ENCODE data around the gene AQP12A.
"Not testable (repeated sequence)": the region's sequence is repeated elsewhere in the genome, so short reads cannot be mapped to it uniquely, and the experiment has no call there.

Gene AQP12A

DNA sequence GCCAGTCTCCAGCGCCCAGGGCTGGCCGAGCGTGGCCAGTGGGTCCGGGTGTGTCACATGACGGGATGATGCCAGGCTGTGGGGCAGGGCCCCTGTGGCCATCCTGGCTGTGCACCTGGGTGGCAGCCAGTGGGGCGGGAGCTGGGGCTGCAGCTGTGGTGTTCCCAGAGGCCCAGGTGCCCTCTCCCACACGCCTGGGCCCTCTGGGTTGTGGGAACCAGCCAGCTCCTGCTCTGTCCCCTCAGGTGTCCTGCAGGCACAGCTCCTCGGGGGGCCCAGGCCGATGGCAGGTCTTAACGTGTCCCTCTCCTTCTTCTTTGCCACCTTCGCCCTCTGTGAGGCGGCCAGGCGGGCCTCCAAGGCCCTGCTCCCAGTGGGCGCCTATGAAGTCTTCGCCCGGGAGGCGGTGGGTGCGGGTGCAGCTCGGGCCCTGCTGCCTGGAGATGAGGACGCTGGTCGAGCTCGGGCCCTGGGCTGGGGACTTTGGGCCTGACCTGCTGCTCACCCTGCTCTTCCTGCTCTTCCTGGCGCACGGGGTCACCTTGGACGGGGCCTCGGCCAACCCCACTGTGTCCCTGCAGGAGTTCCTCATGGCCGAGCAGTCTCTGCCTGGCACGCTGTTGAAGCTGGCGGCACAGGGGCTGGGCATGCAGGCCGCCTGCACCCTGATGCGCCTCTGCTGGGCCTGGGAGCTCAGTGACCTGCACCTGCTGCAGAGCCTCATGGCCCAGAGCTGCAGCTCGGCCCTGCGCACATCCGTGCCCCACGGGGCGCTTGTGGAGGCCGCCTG is at the start of gene AQP12A:
TSS of gene AQP12A (plus strand) at position 236 of the 790 bp plus-strand sequence. CDS start at position 284, 48 bp downstream.
- not testable (repeated sequence) for DNase-seq

DNA sequence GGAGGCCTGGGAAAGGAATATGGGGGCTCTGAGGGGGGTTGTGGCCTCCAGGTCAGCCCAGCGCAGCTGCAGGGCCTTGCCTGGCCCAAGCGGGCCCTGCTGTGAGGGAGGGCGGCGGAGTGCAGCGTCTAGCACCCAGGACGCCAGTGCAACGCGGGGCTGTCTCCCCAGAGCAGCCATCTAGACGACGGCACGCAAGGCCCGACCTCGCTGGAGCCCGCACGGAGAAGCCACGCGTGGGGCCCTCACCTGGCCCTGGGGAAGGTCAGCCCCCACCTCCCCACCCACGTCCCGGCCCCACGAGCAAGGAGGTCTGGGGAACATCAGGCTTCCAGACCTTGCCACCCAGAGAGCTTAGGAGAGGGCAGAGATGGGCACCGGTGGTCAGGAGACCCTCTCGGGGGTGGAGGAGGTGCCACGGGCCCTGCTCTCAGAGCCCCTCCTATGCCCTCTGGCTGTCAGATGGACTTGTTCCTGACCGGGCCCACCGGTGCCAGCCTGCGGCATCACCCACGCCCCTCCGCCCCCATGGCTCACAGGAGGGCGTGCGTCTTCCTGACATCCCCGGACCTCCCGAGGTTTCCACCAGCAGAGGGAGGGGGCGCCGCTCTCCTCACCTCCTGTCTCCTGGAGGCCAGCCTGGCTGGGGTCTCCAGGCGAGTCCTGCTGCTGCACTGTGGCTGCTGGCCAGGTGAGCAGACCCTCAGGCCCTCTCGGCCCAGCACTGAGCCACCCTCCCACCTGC is 49.4 kb upstream of the AQP12A start:
- no peak for DNase-seq

DNA sequence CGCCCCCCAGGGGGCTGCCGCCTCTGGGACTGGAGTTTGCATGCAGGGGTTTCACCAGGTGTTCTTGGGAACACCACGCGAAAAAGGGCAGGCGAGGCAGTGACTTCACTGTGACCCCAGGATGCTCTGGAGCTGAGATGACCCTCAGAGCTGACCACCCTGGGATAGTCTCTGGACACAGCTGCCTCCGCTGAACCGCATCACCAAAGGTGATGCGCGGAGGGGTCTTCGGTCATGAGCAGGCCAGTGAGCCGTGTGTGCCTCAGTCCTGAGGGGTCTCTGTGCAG is 48.9 kb upstream of the AQP12A start:
- no peak for DNase-seq

DNA sequence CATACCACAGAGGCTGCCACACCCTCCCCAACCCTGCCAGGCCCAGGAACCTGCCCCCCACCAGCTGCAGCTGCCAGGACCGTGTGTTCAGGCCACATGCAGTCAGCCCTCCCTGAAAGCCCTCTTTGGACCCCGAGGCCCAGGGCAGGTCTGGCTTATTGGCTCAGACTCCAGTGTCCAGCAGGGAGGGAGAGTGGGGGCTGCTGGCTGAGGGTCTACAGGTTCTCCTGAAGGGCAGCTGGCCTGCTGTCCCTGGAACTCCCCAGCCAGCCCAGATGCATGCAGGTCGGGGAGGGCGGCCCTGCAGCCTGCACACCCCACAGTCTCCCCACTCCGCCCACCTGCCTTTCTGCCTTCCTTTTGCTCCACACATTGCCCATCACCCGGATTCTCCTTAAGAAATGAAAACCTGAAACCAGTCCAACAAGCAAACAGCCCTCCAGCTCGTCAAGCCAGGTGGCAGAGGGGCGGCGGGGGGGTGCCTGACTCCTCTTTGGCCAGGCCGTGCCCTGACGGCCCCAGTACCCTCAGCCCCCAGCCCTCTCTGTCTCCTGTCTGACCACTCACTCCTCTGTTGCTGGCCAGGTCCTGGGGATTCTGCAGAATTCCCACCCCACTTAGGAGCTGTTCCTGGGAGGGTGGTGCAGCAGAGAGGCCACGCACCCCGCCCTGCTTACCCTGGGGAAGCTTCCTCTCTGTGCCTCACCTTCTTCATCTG is 48.4 kb upstream of the AQP12A start:
- DNase-seq: no peak

- no peak for DNase-seq
Measured at GRCh38 chr2:240643811-240644150, 47.9 kb upstream of the AQP12A start.

DNA sequence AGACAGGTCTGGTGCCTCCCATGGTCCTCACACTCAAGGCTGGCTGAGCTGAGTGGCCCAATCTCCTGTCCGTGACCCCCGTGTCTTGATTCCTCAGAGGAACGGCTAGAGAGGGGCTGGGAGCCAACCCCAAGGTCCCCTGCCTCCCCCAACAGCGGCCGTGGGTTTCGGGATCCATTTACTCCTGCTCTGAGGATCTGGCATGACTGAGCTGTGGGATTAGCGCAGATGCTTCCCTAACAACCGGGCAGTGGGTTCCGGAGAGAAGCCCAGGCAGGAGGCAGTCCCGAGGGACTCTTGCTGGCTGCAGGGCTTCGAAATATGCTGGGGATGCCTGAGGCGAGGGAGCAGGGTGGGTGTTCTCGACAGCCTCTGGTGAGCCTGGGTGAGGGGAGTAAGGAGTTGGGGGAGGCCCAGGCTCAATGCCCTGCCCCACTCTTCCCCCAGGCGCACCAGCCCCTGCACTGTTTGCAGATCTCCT is 47.5 kb upstream of the AQP12A start:
- DNase-seq: no peak

DNA sequence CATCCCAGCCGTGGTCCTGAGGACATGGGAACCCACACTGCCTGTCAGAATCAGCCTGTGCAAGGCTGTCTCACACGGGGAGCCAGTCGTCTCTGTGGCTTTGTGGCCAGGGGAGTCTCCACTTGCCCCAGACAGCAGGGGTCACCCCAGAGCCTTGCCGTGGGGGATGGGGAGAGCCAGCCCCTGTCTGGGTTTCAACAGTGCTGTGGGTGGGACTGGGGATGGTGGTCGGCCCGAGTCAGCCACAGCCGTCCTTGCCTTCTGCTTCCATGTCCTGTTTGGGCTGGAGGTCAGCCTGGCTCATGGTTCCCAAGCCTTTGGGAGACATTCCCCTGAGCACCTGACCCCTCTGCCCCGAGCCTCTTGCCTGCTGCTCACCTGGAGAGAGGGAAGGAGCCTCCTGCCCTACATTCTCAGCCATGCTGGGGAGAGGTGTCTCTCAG is 46.8 kb upstream of the AQP12A start:
- no peak for DNase-seq

- no peak for DNase-seq
Measured at GRCh38 chr2:240645346-240645745, 46.3 kb upstream of the AQP12A start.

DNA sequence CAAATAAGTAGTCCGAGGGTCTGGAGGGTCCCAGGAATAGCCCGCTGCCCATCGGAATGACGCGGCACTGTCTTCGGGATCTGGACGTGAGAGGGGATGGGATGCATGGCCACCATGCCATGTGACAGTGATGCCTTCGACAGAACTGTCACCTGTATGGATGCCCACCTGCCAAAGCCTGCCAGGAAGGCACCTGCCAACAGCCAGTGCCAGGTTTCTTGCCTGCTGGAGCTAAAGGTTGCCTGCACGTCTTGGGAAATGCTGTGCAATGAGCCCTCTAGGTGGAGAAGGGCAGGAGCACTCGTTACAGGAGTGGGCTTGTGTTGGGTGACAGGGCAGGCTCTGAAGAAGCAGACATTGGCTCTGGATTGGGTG is 45.9 kb upstream of the AQP12A start:
- DNase-seq: no peak

- DNase-seq: peak; percentile 60
Measured at GRCh38 chr2:240646176-240646899, 45.3 kb upstream of the AQP12A start.

DNA sequence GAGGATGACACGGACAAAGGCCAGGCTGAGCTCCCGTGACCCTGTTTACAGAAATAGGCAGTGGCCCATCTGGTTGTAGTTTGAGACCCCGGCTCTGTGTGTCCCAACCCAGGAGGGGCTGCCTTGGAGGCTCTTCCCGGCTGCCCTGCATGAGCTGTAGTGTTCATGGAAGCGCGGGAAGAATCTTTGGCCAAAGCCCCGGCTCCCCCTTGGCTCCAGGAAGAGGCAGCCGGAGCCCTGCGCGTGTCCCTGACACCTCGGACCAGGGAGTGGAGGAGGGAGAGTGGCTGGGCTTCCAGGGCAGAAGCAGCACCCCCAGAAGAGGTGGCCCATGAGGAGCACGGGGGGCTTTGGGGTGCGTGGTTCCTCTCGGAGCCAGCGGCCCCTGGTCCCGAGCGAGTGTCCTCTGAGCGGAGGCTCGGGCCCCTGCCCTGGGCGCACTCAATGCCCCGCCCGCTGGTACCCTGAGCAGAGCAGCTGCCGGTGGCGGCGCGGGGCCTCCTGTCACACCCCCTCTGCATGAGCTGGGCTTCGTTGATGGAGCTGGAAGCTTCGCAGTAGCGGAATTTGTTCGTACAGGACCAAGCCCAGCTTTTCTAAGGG is 44.7 kb upstream of the AQP12A start:
- DNase-seq: no peak

- DNase-seq: no peak
Measured at GRCh38 chr2:240647503-240648154, 44.0 kb upstream of the AQP12A start.

DNA sequence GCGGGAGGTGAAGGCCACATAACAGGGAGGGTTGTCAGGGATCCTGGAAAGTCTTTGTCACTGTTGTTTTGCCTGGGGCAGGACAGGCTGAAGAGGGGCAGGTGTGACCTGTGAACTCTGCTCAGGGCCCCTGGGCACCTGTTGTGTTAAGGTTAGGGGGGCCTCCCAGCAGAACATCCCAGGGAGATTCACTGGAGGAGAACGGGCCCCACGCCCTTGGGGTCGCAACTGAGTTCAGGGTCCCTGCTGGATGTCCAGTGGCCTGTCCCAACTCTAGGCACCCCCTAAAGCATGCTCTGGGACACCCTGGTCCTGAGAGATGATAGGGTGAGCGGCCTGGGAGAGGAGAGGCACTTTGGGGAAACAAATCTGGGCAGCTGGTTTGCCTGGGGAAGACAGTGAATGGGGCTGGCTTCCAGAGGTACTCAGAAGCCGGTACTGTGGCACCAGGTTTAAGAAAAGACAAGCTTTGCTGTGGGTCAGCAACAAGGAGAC is 43.5 kb upstream of the AQP12A start:
- no peak for DNase-seq

GRCh38 chr2:240648650-240649275 is 42.9 kb upstream of the AQP12A start:
- DNase-seq: no peak

DNA sequence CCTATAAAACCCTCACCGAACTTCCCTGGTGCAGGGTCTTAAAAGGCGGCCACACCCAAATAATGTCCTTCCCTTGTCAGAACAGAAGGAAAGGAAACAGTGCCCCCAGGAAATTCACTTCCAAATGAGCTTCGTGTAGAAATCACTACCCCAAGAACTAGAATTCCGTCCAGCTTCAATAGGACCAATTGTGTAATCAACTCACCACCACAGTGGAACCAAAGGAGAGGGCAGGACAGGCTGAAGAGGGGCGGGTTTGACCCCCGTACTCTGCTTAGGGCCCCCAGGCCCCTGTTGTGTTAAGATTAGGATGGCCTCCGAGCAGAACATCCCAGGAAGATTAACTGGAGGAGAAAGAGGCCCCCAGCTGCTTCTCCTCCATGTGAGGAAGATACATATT is 42.3 kb upstream of the AQP12A start:
- no peak for DNase-seq

DNA sequence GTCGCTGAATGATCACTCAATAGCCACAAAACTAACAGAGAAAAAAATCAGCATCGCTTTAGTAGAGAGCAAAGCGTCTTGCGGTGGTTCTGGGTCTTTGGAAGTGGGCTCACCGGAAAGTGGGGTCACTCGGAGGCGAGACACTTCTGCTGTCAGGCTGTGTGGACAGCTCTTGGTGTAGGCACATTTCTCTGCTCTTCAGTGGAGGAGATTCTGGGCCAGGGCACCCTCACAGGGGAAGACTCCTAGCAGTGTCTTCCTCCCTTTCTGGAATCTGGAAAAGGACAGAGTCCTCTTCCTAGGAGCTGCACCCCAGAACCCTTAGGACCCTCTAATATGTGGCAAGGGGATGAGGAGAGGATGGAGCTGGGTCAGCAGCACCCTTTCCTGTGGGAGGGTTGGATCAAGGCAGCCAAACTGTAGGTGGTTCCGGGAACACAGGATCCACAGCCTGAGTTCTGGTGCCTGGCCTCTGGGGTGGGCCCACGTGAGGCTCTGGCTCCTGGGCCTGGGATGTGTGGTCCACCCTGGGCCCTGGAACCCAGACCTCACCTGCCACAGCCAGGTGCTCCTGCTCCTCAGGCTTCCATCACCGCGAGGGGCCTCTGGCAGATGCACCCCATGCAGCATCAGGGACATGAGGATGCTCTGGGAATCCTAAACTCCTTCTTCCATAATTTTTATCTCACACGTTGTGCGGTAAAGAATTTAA is 41.3 kb upstream of the AQP12A start:
- DNase-seq: no peak

DNA sequence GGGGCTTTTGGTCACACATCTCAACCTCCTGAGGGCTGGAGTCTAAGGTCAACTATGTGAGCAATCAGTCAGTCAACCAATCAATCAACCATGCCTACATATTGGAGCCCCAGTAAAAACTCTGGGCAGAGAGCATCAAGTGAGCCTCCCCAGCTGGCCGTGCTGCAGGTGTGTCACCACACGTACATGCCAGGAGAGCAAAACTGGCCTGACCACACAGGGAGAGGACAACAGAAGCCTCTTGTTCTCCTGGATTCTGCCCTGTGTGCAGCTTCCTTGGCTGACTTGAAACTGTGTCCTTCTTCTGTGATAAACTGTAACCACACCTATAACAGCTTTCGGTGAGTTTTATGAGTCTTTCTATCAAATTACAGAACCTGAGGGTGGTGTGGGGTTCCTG is 40.5 kb upstream of the AQP12A start:
- DNase-seq: no peak

- peak; percentile 68 for DNase-seq
Measured at GRCh38 chr2:240655931-240656886, 35.5 kb upstream of the AQP12A start.

GRCh38 chr2:240659883-240660282 is 31.8 kb upstream of the AQP12A start:
- not testable (repeated sequence) for DNase-seq

GRCh38 chr2:240662681-240663080 is 29.0 kb upstream of the AQP12A start:
- DNase-seq: no peak

Measured in MV-4-11 (cell line).